Measurements from ENCODE around the gene EPB41L4A.
"Not testable (repeated sequence)": the region's sequence is repeated elsewhere in the genome, so short reads cannot be mapped to it uniquely, and the experiment has no call there.

Gene EPB41L4A

GRCh38 chr5:112419164-112419985 lies at the start of gene EPB41L4A:
EPB41L4A (minus strand) TSS chr5:112419277; CDS start chr5:112419039, 238 bp downstream.
- TF ChIP-seq PKNOX1 (IDR thresholded peaks at IDR 0.05) (no peak), SP1 (IDR thresholded peaks at IDR 0.05) (no peak), NFRKB (IDR thresholded peaks at IDR 0.05) (no peak), ARNT (IDR thresholded peaks at IDR 0.05) (no peak)
- CTCF ChIA-PET = interaction anchor here (0.6 to 2.5 kb wide), 13 partner anchors 10 to 258 kb away, joined by 3 to 23 read pairs (median 5); no protein-coding TSS in a partner anchor
- POLR2A ChIA-PET = interaction anchor here (1.1 to 3.9 kb wide), 4 partner anchors 15 to 258 kb away, joined by 3 to 24 read pairs (median 3); no protein-coding TSS in a partner anchor
- DNase-seq (ENCODE audit: extremely low spot score) = peak; percentile 42

DNA sequence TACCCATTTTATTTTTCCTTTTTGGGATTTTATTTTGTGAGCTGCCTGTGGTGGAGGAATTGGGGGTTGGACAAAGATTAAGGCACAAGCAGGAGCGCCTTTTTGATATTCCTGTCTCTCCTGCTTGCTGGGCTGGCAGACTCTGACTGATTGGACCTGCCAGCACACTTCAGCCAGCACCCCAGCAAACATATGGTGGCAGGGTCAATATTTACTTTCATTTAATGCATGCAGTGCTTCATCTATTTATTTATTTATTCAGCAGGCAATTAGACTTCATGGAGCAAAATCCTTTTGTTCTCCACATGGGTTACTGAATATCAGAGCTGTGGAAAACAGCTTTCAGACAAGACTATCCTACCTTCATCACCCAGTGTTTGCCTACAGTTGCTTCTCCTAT lies 48.4 kb upstream of the EPB41L4A start:
- CTCF ChIA-PET = no interaction called here
- no peak for DNase-seq (ENCODE audit: extremely low spot score)
- POLR2A ChIA-PET = no interaction called here
- no peak for TF ChIP-seq FOXM1 (IDR thresholded peaks at IDR 0.05; ENCODE audit: borderline replicate concordance)
- no peak for TF ChIP-seq FOXA1 (IDR thresholded peaks at IDR 0.05)
- TF ChIP-seq BHLHE40 (IDR thresholded peaks at IDR 0.05; ENCODE audit: borderline replicate concordance) = no peak
- TF ChIP-seq L3MBTL2 (conservative IDR thresholded peaks at IDR 0.05) = no peak
- no peak for TF ChIP-seq FOXK2 (IDR thresholded peaks at IDR 0.05)
- no peak for TF ChIP-seq ARNT (IDR thresholded peaks at IDR 0.05)
- no peak for TF ChIP-seq CTBP1 (IDR thresholded peaks at IDR 0.05; ENCODE audit: borderline replicate concordance)
- no peak for TF ChIP-seq ELF4 (IDR thresholded peaks at IDR 0.05)
- TF ChIP-seq SUZ12 (IDR thresholded peaks at IDR 0.05) = no peak
- TF ChIP-seq PKNOX1 (IDR thresholded peaks at IDR 0.05) = no peak
- TF ChIP-seq ZNF384 (IDR thresholded peaks at IDR 0.05) = no peak
- TF ChIP-seq NFRKB (IDR thresholded peaks at IDR 0.05) = no peak
- no peak for TF ChIP-seq HDGF (IDR thresholded peaks at IDR 0.05; ENCODE audit: borderline replicate concordance)
- no peak for TF ChIP-seq SP1 (IDR thresholded peaks at IDR 0.05)
- no peak for TF ChIP-seq LEF1 (IDR thresholded peaks at IDR 0.05; ENCODE audit: borderline replicate concordance)
- TF ChIP-seq TARDBP (IDR thresholded peaks at IDR 0.05) = no peak

DNA sequence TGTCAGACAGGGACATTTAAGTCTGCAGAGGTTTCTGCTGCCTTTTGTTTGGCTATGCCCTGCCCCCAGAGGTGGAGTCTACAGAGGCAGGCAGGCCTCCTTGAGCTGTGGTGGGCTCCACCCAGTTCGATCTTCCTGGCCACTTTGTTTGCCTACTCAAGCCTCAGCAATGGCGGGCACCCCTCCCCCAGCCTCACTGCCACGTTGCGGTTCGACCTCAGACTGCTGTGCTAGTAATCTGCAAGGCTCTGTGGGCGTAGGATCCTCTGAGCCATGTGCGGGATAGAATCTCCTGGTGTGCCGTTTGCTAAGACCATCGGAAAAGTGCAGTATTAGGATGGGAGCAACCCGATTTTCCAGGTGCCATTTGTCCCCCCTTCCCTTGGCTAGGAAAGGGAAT lies 47.2 kb upstream of the EPB41L4A start:
- POLR2A ChIA-PET; DNase-seq (ENCODE audit: extremely low spot score); CTCF ChIA-PET: not testable (repeated sequence)

DNA sequence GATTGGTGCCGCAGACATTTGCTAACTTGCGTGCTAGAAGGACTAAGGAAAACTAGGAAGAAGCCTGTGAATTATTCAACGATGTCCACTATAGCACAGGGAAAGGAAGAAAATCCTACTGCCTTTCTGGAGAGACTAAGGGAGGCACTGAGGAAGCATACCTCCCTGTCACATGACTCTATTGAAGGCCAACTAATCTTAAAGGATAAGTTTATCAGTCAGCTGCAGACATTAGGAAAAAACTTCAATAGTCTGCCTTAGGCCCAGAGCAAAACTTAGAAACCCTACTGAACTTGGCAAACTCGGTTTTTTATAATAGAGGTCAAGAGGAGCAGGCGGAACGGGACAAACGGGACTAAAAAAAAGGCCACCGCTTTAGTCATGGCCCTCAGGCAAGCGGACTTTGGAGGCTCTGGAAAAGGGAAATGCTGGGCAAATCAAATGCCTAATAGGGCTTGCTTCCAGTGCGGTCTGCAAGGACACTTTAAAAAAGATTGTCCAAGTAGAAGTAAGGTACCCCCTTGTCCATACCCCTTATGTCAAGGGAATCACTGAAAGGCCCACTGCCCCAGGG lies 28.2 kb upstream of the EPB41L4A start:
- CTCF ChIA-PET; DNase-seq (ENCODE audit: extremely low spot score); POLR2A ChIA-PET: not testable (repeated sequence)

DNA sequence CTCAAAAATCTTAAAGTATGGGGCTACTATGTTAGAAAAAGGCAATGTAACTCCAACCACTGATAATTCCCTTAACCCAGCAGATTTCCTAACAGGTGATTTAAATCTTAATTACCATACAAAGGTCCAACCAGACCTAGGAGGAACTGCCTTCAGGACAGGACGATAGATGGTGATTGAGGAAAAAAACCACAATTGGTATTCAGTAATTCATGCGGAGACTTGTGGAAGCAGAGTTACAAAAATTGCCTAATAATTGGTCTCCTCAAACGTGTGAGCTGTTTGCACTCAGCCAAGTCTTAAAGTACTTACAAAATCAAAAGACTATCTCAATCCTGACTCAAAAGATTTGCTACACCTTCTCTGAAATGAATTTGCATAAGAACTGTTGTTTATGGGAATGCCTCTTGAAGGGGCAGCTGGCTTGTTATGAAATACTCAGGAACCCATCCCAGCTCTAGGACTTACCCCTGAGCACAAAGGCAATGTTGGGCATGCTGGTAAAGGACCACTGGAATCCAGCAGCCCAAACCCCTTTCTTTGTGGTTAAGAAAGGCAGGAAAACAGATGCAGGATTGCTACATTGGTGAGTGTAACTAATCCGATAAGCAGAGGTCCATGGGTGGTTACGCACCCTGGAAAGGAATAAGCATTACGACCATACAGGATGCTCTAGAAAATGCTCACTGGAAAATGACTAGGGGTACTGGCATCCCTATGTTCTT lies 26.7 kb upstream of the EPB41L4A start:
- no peak for TF ChIP-seq FOXA1 (IDR thresholded peaks at IDR 0.05)
- ChIA-PET POLR2A (no interaction called here), CTCF (no interaction called here)
- no peak for DNase-seq (ENCODE audit: extremely low spot score)

DNA sequence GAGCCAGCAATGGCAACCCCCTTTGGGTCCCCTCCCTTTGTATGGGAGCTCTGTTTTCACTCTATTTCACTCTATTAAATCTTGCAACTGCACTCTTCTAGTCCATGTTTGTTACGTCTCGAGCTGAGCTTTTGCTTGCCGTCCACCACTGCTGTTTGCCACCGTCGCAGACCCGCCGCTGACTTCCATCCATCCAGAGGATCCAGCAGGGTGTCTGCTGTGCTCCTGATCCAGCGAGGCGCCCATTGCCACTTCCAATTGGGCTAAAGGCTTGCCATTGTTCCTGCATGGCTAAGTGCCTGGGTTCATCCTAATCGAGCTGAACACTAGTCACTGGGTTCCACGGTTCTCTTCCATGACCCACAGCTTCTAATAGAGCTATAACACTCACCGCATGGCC lies 24.9 kb upstream of the EPB41L4A start:
- CTCF ChIA-PET; DNase-seq (ENCODE audit: extremely low spot score); POLR2A ChIA-PET: not testable (repeated sequence)

DNA sequence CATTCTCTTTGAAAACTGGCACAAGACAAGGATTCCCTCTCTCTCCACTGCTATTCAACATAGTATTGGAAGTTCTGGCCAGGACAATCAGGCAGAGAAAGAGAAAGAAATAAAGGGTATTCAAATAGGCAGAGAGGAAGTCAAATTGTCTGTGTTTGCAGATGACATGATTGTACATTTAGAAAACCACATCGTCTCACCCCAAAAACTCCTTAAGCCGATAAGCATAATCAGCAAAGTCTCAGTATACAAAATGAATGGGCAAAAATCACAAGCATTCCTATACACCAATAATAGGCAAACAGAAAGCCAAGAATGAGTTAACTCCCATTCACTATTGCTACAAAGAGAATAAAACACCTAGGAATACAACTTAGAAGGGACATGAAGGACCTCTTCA lies 21.0 kb upstream of the EPB41L4A start:
- CTCF ChIA-PET = no interaction called here
- TF ChIP-seq FOXM1 (IDR thresholded peaks at IDR 0.05; ENCODE audit: borderline replicate concordance) (no peak), ELF4 (IDR thresholded peaks at IDR 0.05) (no peak), FOXA1 (IDR thresholded peaks at IDR 0.05) (no peak), NFRKB (IDR thresholded peaks at IDR 0.05) (no peak), HDGF (IDR thresholded peaks at IDR 0.05; ENCODE audit: borderline replicate concordance) (no peak)
- POLR2A ChIA-PET = no interaction called here
- DNase-seq (ENCODE audit: extremely low spot score) = no peak

GRCh38 chr5:112436144-112436543 lies 17.1 kb upstream of the EPB41L4A start:
- DNase-seq (ENCODE audit: extremely low spot score) = no peak
- ChIA-PET POLR2A (no interaction called here), CTCF (no interaction called here)
- no peak for TF ChIP-seq L3MBTL2 (conservative IDR thresholded peaks at IDR 0.05)
- TF ChIP-seq TARDBP (IDR thresholded peaks at IDR 0.05) = no peak
- TF ChIP-seq HDGF (IDR thresholded peaks at IDR 0.05; ENCODE audit: borderline replicate concordance) = no peak
- TF ChIP-seq SP1 (IDR thresholded peaks at IDR 0.05) = no peak
- no peak for TF ChIP-seq LEF1 (IDR thresholded peaks at IDR 0.05; ENCODE audit: borderline replicate concordance)
- TF ChIP-seq ARNT (IDR thresholded peaks at IDR 0.05) = no peak
- TF ChIP-seq BHLHE40 (IDR thresholded peaks at IDR 0.05; ENCODE audit: borderline replicate concordance) = no peak
- no peak for TF ChIP-seq NFRKB (IDR thresholded peaks at IDR 0.05)
- TF ChIP-seq CTBP1 (IDR thresholded peaks at IDR 0.05; ENCODE audit: borderline replicate concordance) = no peak
- no peak for TF ChIP-seq FOXM1 (IDR thresholded peaks at IDR 0.05; ENCODE audit: borderline replicate concordance)
- no peak for TF ChIP-seq SUZ12 (IDR thresholded peaks at IDR 0.05)
- TF ChIP-seq FOXK2 (IDR thresholded peaks at IDR 0.05) = no peak
- TF ChIP-seq FOXA1 (IDR thresholded peaks at IDR 0.05) = no peak
- no peak for TF ChIP-seq ZNF384 (IDR thresholded peaks at IDR 0.05)

All from HEK293T (cell line).